ENCODE data around the gene CEP170. TPM values are rescaled to one million over a fixed set of nuclear protein-coding genes. Genes with fewer than 3 reads are reported as not detected.
"Not testable (repeated sequence)": the region's sequence is repeated elsewhere in the genome, so short reads cannot be mapped to it uniquely, and the experiment has no call there.

The CEP170 gene
- total RNA-seq, 1 donor from 2014 or later, result 503 TPM

DNA sequence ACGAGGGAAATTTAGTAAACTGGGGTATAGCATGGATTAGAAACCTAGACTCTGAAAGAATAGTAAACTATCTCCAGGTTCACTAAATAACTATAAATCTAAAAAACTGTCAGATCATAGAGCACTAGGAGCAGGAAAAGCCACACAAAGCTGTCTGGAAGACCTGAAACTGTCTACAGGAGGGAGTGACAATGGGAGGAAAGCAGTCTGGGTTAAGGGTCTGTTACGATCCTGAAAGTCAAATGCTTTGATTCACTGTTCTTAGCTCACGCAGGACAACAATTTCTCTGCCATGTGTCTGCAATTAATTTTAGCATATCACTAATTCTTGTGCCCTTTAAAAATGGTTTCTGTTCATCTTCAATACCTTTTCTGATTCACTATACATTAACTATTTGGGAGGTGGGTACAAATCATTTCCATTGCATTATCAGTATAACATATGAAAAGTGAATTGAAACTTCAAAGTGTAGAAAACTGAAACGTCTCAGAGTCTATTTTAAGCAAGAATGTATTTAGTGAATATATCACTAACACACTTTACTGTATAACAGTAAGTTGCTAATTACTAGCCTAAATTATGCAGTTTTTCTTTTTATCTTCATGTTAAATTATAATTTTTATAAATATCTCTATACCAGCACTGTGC is 18.4 kb downstream of the CEP170 start:
- FAIRE-seq (no peak), DNase-seq (ENCODE audit: low spot score in 2 of 2) (no peak)

DNA sequence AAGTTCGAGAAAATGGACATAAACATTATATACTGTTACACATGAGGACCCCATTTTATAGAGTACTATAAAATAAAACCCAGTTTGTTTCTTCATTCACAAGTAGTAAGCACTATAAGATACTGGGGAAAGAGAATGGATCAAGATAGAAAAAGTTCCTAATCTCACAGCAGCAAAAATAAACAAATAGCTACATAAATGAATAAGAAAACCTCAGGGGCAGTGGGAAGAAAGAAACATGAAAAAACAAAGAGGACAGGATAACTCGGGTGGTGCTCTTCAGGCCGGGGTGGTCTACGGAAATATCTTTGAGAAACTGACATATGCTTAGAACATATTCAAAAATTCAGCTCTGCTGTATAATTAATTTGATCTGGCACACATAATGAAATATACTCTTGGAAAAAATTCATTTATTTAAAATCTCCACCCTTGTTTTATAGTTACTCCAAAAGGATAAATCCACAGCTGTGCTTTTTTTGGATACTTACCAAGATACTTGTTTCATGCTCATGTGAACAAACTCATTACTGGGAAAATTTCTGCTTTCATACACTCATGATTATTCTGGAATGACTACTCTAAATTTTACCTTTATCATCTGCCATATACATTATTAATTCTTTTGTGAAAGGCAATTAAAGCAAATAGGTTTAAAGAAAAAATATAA is 20.0 kb downstream of the CEP170 start:
- no peak for FAIRE-seq
- no peak for DNase-seq (ENCODE audit: low spot score in 2 of 2)

DNA sequence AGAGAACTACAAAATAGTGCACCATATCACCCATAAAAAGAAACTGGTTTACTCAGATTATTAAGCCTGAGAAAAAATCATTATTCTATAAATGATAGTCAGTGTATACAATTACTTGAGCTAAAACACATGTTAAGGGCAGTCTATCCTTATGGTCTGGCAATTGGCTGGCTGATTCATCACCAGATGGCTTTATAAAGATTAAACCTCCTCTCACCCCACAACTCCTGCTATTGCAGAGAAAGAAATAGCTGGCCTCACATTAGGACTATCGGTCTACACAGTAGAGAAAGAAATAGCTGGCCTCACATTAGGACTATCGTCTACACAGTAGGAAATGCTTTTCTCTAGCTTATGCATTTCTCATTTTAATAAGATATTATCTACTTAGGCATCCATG is 21.2 kb downstream of the CEP170 start:
- FAIRE-seq, result no peak
- no peak for DNase-seq (ENCODE audit: low spot score in 2 of 2)

DNA sequence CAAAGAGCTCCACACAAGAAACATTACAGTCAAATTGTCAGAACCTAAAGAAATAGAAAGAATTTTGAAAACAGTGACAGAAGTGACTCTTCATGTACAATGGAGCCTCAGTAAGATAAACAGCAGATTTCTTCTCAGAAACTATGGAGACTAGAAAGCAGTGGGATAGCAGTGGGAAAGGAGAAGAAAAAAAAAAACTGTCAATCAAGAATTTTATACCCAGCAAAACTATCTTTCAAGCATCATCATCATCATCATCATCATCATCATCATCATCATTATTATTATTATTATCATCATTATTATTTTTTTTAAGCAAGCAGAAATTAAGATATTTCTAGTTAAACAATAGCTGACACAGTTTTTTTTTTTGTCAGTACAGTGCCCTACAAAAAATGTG is 24.2 kb downstream of the CEP170 start:
- FAIRE-seq (no peak), DNase-seq (ENCODE audit: low spot score in 2 of 2) (no peak)

DNA sequence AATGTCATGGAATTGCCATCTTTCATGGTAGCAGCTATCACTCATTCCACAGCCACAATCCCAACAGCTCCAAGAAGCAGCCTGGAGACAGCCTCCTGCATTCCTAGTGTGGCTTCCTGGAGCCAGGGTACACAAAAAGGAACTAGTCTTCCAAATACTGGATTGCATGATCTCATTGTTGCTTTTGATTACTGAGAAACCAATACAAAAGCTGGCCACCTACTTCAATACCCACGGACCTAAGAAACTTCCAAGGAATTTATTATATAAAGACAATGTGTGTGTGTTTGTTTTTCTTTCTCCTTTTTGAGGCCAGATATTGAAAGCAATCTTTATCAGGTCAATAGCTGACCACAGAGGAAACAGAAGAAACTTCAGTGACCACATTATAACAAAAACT is 25.6 kb downstream of the CEP170 start:
- FAIRE-seq (no peak), DNase-seq (ENCODE audit: low spot score in 2 of 2) (no peak)

DNA sequence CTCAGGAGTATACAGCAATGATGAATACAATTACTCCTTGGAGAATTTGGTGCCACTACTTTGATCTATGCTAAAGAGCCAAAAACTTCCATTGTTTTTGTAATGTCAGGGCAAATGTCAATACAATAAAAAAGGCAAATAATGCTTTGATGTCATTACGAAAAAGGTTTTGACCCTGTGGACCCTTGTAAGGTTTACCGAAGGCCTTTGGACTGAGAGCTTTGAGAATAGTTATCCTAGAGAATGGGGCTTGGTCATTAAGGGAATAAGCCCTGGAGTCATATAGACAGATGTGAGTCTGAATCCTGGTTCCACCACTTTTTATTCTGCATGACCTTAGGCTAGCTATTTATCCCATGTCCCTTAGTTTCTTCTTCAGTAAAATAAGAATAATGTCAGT is 27.5 kb downstream of the CEP170 start:
- DNase-seq (ENCODE audit: low spot score in 2 of 2) (no peak), FAIRE-seq (no peak)

DNA sequence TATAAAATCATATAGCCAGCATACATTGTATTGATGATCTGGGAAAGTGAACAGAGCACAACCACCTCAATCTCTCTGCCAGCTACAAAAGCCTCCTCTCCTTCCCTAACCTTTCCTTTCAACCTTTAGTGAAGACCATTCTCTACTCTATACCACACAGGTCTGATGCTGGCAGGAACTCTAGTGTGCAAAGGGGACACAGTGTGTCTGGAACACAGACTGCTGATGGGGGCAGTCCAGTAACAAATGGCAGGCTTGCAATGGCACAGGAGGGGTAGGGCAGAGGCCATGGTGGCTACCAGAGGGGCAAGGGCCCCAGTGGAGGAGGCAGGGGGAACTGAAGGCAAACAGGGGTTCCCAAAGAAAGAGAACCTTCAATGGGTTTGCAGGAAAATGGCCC is 37.0 kb downstream of the CEP170 start:
- DNase-seq (ENCODE audit: low spot score in 2 of 2) (no peak), FAIRE-seq (no peak)

DNA sequence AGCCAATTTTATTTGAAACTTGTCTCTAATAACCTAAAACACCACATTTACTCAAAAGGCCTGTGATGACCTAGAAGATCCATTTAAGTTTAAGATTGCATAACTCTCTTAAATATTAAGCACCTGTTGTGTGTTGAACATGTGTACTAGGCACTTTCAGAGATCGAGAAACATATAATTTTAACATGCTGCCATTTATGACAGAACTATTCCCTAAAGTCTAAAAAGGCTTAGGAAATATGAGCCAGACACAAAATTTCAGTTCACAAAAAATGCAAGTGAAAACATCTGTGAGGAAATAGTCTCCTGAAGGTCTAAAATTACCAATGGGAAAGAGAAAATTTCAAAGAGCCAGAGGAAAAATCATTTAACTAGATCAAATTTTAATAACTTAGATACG is 37.7 kb downstream of the CEP170 start:
- FAIRE-seq (no peak), DNase-seq (ENCODE audit: low spot score in 2 of 2) (no peak)

DNA sequence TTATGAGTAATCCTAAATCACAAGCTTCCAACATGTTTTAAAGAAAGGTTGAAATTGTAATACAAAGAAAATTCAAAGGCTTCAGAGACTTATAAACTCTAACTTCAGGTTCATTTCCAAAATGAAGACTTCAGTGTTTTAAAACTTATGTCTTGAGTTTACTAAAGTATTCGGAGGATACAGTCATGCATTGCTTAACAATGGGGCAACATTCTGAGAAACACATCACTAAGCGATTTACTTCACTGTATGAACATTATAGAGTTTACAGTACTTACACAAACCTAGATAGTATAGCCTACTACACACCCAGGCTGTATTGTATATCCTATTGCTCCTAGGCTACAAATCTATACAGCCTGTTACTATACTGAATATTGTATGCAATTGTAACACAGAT is 38.3 kb downstream of the CEP170 start:
- FAIRE-seq (no peak), DNase-seq (ENCODE audit: low spot score in 2 of 2) (no peak)

DNA sequence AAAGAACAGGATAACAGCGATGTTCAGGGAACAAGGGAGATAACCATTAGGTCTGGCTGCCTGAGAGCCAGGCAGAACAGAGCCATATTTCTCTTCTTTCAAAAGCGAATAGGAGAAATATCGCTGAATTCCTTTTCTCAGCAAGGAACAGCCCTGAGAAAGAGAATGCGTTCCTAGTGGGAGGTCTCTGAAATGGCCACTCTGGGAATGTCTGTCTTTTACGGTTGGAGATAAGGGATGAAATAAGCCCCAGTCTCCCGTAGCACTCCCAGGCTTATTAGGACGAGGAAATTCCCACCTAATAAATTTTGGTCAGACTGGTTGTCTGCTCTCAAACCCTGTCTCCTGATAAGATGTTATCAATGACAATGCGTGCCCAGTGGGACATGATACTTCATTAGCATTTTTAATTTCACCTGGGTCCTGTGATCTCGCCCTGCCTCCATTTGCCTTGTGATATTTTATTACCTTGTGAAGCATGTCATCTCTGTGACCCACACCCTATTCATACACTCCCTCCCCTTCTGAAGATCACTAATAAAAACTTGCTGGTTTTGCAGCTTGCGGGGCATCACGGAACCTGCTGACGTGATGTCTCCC is 39.7 kb downstream of the CEP170 start:
- FAIRE-seq; DNase-seq (ENCODE audit: low spot score in 2 of 2): not testable (repeated sequence)

DNA sequence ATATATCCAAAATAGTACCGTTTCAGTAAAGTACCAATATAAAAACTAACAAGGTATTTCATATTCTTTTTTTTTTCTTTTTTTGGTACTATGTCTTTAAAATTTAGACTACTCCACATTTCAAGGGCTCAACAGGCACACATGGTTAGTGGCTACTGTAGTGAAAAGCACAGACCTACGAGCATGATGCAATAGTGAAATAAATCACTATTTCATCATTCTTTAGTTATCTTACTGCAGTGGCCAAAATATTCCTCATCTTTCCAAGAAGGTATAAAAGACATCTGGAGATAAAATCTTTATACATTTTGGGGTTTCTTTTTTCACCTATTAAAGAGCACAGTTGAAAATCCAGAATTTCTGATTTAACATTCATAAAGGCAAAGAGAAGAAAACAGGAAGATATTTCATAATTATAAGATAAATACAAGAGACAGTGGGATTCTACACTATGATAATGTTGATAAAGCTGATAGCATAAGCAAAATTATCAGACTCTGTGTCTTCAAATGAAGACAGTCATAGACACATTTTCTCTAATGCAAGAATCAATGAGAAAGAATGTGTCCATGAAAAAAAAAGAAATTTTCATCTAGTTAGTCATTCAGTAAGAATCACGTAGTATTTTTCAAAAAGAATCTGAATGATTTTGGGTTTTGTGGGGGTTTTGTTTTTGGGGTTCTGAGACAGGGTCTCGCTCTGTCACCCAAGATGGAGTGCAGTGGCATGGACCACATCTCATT is 41.9 kb downstream of the CEP170 start:
- DNase-seq (ENCODE audit: low spot score in 2 of 2) (no peak), FAIRE-seq (no peak)

DNA sequence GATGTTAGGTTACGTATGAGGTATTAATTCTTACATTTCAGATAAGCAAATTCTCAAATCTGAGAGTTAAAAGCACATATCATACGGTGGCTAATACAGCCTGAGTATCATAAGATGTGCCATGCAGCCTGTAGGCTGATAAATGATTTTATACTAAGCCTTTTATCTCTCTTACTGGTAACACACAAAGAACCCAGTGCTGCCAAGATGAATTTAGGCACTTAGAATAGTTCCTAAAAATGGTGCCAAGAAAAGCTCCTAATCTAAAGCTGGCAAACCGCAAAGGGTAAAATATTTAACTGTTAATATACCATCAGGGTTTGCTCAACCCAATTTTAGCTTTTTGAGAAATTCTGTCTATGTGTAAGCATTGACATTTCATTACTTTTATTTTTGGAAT is 43.1 kb downstream of the CEP170 start:
- DNase-seq (ENCODE audit: low spot score in 2 of 2), result not testable (repeated sequence)
- FAIRE-seq, result peak; percentile 3

DNA sequence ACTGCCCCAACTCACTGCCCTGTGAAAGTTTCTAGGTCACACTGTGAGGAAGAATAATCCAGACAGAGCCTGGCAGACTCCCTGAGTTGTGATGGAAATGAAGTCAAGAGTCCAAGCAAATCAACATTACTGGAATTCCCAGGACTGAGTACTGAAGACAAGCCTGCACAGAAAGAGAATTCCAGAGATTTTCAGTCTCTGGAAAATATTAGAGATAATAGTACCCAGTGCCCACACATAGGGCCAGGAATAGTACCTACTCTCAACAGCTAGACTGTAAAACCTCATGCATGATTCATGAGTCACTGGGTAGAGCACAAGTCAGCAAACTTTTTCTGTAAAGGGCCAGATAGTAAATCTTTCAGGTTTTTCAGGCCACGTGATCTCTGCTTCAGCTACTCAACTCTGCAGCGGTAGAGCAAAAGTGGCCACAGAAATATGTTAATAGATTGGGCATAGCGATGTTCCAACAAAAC is 50.0 kb downstream of the CEP170 start:
- FAIRE-seq; DNase-seq (ENCODE audit: low spot score in 2 of 2): not testable (repeated sequence)

DNA sequence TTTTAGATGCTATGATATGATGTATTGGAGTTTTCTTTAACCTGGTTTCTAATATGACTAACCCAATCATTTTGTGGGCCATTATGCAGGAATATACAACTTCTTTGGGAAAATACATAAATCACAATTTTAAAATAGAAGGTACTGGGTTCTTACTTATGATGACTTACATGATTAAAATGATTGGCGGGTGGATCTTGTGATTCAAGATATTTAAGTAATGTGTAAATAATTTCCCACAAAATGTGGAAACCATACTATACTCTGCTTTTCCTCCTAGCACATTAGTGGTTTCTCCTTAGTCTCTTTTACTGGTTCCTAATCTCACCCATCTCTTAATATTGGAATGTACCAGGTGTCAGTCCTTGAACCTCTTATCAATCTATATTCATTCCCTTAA is 50.7 kb downstream of the CEP170 start:
- FAIRE-seq; DNase-seq (ENCODE audit: low spot score in 2 of 2): not testable (repeated sequence)

DNA sequence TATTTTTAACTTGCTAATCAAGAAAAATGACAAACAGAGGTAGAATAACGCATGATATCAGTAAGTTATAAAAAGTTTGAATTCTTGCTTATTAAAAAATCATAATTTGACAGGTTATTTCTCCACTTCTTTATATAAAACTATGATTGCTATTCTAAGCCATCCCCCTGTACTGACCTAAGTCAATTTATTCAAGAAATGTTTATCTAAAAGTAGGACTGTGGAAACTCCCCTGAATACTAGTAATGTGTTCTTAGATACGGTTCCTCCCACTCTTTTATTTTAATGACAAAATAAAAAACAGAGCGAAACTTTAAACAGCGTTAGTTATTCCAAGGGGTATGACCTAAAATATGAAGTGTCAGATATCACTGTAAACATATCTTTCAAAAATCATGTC is 51.9 kb downstream of the CEP170 start:
- not testable (repeated sequence) for FAIRE-seq; DNase-seq (ENCODE audit: low spot score in 2 of 2)

DNA sequence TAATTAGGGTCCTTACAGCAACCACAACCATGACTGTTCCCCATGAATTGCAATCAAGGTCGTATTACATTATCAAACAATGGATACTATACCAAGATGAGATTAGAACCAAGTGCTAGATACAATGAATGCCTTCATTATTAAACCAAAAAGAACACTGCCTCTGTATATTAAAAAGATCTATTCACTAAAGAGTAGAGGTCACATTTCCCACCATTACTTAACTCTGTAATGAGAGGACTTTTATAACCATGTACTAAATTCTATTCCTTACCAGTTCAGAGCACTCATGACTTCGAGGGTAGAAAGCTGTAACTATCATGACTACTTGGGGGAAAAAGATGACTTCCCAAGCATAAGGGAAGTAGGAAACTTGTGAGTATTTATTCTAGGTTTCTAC is 53.8 kb downstream of the CEP170 start:
- peak; percentile 45 for FAIRE-seq
- not testable (repeated sequence) for DNase-seq (ENCODE audit: low spot score in 2 of 2)

DNA sequence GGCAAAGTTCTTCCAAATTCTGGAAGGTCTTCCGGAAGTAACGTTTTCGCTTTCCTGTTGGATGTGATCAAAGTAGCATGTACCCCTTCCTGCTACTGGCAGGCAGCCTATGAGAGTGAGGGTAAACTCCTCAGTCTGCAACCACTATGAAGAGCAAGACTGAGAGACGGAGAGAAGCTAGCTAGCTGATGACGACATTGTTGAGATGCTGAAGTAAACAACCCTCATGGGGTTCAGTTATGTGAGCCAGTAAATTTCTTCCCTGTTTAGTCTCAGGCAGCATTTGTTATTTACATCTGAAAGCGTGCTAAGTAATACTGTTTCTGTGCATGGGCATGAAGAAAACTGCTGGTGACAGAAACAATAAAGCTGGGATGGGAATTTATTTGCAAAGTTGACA is 57.6 kb downstream of the CEP170 start:
- not testable (repeated sequence) for FAIRE-seq; DNase-seq (ENCODE audit: low spot score in 2 of 2)

DNA sequence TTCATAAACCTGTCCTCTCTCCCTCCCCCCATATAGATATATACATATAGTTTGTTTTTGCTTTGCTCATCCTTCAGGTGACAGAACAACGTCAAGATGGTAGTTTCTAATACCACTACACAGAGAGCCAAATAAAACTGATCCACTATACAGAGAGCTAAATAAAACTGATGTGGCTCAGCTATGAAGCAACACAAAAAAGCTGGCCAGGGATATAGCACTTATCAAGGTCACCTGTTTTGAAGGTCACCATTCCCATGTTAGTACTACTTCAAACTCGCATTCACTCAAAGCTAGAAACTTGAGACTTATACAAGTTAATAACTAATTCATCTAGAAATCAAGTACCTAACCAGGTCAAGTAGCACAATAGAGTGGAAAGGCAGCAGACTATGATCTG is 61.8 kb downstream of the CEP170 start:
- FAIRE-seq, result not testable (repeated sequence)

DNA sequence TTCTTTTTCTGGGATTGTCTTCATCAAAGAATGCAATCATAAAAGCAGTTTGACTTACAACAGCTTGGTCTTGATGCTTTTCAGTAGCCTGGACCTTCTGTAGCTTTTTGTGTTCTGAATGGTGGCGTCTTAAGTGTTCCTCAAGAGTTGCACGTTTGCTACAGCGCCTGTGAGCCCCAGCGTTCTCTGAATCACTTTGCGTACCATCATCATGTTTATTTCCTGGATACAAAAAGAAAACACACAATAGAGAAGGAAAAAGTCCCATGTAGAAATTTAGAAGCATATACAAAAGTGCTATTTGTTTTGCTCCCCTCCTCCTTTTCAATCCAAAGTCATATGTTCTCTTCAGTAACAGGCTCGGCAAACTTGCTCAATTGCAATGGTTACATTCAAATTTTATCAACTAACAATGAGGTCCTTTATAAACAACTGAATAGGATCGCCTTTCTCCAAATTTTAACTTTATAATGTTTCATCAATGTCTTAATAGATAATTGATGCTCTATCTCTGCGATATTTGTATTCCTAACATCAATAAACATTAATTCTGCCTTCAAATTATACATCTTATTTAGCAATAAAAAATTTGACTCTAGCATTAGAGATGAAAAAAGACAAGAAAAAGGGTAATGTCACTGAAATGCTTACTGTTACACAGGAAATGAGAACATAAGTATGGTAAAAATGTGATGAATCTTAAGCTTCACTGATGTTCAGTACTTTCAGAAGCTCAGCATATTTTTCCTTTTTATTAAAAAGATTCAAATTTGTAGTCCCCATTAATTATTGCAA is 68.7 kb downstream of the CEP170 start:
- FAIRE-seq, result peak; percentile 6
- not testable (repeated sequence) for DNase-seq (ENCODE audit: low spot score in 2 of 2)

More for the DNA sequence above, 61.8 kb downstream of the CEP170 start:
- not testable (repeated sequence) for DNase-seq (ENCODE audit: low spot score in 2 of 2)

DNA sequence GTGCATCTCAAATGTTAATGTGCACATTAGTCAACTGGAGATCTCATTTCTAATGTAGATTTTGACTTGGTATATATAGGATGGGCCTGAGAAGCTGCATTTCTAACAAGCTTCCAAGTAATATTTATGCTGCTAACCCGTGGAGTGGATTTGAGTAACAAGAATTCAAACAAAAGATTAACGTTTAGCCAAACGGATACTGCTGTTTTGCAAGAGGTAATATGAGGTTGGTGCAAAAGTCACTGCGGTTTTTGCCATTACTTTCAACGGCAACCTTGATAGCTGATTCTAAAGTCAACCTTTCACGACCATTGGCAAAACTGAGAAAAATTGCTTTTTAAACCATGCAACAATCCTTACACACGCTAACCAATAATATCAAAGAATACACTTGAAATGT is 70.3 kb downstream of the CEP170 start:
- DNase-seq (ENCODE audit: low spot score in 2 of 2); FAIRE-seq: not testable (repeated sequence)

Measured in frontal cortex (tissue), 4 donors.